Astrocyte (in vitro differentiated cells and primary cell): ENCODE data around the gene USP9X. TPM values are rescaled to one million over a fixed set of nuclear protein-coding genes. Genes with fewer than 3 reads are reported as not detected.
"Not testable (repeated sequence)": the region's sequence is repeated elsewhere in the genome, so short reads cannot be mapped to it uniquely, and the experiment has no call there.

Experiments used
- DNase-seq: peaks from one replicate; pipeline ENCODE4 v3.0.0-alpha.2; 2010; ENCODE audit warnings: low read depth
- FAIRE-seq: peaks from 2 replicates; lab custom pipeline; 2011; peaks lifted over from hg19 to GRCh38; lab: Jason Lieb, UNC
- H2AFZ ChIP-seq: 2 replicates; pipeline ENCODE4 v1.6.0; 2012; ENCODE audit warnings: low read depth, low read length, inconsistent platforms
- H3K27ac ChIP-seq: 2 replicates; pipeline ENCODE4 v1.5.1; 2011; ENCODE audit warnings: low read depth, low read length, inconsistent platforms
- H3K27me3 ChIP-seq: 2 replicates; pipeline ENCODE4 v1.6.0; 2011; ENCODE audit warnings: low read length, inconsistent platforms; ENCODE audit not compliant: insufficient read depth
- H3K36me3 ChIP-seq: 2 replicates; pipeline ENCODE4 v1.5.1; 2011; ENCODE audit warnings: low read length, inconsistent platforms; ENCODE audit not compliant: insufficient read depth
- H3K4me1 ChIP-seq: 2 replicates; pipeline ENCODE4 v1.5.1; 2011; ENCODE audit warnings: low read length, inconsistent platforms; ENCODE audit not compliant: insufficient read depth
- H3K4me2 ChIP-seq: 2 replicates; pipeline ENCODE4 v1.6.0; 2012; ENCODE audit warnings: low read length, inconsistent platforms
- H3K4me3 ChIP-seq: 2 replicates; pipeline ENCODE4 v1.5.1; 2011; ENCODE audit warnings: low read depth, mild to moderate bottlenecking, low read length, inconsistent platforms; ENCODE audit not compliant: insufficient read depth
- H3K79me2 ChIP-seq: 2 replicates; pipeline ENCODE4 v1.6.0; 2012; ENCODE audit warnings: mild to moderate bottlenecking, low read length, inconsistent platforms; ENCODE audit not compliant: insufficient read depth
- H3K9ac ChIP-seq: 2 replicates; pipeline ENCODE4 v1.6.0; 2012; ENCODE audit warnings: mild to moderate bottlenecking, low read length, inconsistent platforms
- H3K9me3 ChIP-seq: 2 replicates; pipeline ENCODE4 v1.5.1; 2012; ENCODE audit warnings: low read depth, mild to moderate bottlenecking, low read length, inconsistent platforms; ENCODE audit not compliant: insufficient read depth
- H4K20me1 ChIP-seq: 2 replicates; pipeline ENCODE4 v1.6.0; 2012; ENCODE audit warnings: low read length, inconsistent platforms; ENCODE audit not compliant: insufficient read depth
- H3K27ac Mint-ChIP-seq: one replicate; pipeline ENCODE4 v1.8.0; 2021; ENCODE audit warnings: mild to moderate bottlenecking, mixed read lengths; ENCODE audit not compliant: unreplicated experiment
- H3K27me3 Mint-ChIP-seq: one replicate; pipeline ENCODE4 v1.8.0; 2021; ENCODE audit warnings: low read depth, mixed read lengths; ENCODE audit not compliant: unreplicated experiment
- H3K36me3 Mint-ChIP-seq: one replicate; pipeline ENCODE4 v1.8.0; 2021; ENCODE audit warnings: low read depth, mixed read lengths; ENCODE audit not compliant: unreplicated experiment
- H3K4me1 Mint-ChIP-seq: one replicate; pipeline ENCODE4 v1.8.0; 2021; ENCODE audit warnings: low read depth, mixed read lengths; ENCODE audit not compliant: unreplicated experiment
- H3K4me3 Mint-ChIP-seq: one replicate; pipeline ENCODE4 v1.8.0; 2021; ENCODE audit warnings: mild to moderate bottlenecking, moderate library complexity, mixed read lengths; ENCODE audit not compliant: unreplicated experiment
- H3K9me3 Mint-ChIP-seq: one replicate; pipeline ENCODE4 v1.8.0; 2021; ENCODE audit warnings: mild to moderate bottlenecking, mixed read lengths; ENCODE audit not compliant: unreplicated experiment
- CTCF ChIP-seq: IDR thresholded peaks from 2 replicates; pipeline ENCODE4 v1.5.1; 2011; ENCODE audit warnings: low read depth, mild to moderate bottlenecking, inconsistent platforms, low read length, moderate library complexity; ENCODE audit not compliant: insufficient read depth
- EZH2 ChIP-seq: IDR thresholded peaks from 2 replicates; pipeline ENCODE4 v1.6.1; 2012; ENCODE audit warnings: mild to moderate bottlenecking, low read length, inconsistent platforms; ENCODE audit not compliant: insufficient read depth
- total RNA-seq: library from RNA; stranded (reverse); gene quantifications from 2 replicates; pipeline ENCODE4 v1.2.1, GENCODE V29; 2021

The USP9X gene
- total RNA-seq, 1 donor from 2014 or later, result 112 TPM

GRCh38 chrX:41100200-41100599, 15.0 kb downstream of the USP9X start:
- Mint-ChIP-seq H3K9me3 (no peaks in the 10 kb centered on the region), H3K4me3 (no peak overlapping the region), H3K27me3 (no peaks in the 10 kb centered on the region), H3K4me1 (peaks cover 21% of the 10 kb centered on the region), H3K36me3 (no peaks in the 10 kb centered on the region), H3K27ac (no peak overlapping the region)
- Histone ChIP-seq H3K4me3 (no peak overlapping the region), H3K9me3 (no peaks in the 10 kb centered on the region), H3K9ac (no peak overlapping the region), H3K27ac (no peak overlapping the region), H3K27me3 (no peaks in the 10 kb centered on the region), H3K79me2 (peaks cover 100% of the 10 kb centered on the region), H3K36me3 (no peaks in the 10 kb centered on the region), H3K4me2 (no peak overlapping the region), H4K20me1 (peaks cover 80% of the 10 kb centered on the region), H3K4me1 (no peaks in the 10 kb centered on the region), H2AFZ (no peak overlapping the region)
- FAIRE-seq (no peak), DNase-seq (no peak)
- TF ChIP-seq CTCF, result no peak
- TF ChIP-seq EZH2, result no peak

GRCh38 chrX:41100819-41101218, 15.6 kb downstream of the USP9X start:
- Histone ChIP-seq H3K9me3 (no peaks in the 10 kb centered on the region), H3K9ac (no peak overlapping the region), H3K79me2 (peaks cover 100% of the 10 kb centered on the region), H3K27ac (no peak overlapping the region), H4K20me1 (peaks cover 80% of the 10 kb centered on the region), H3K4me3 (no peak overlapping the region), H3K4me2 (no peak overlapping the region), H3K36me3 (no peaks in the 10 kb centered on the region), H3K4me1 (no peaks in the 10 kb centered on the region), H2AFZ (no peak overlapping the region), H3K27me3 (no peaks in the 10 kb centered on the region)
- TF ChIP-seq EZH2, result no peak
- Mint-ChIP-seq H3K4me3 (no peak overlapping the region), H3K36me3 (no peaks in the 10 kb centered on the region), H3K9me3 (no peaks in the 10 kb centered on the region), H3K27me3 (no peaks in the 10 kb centered on the region), H3K4me1 (peaks cover 20% of the 10 kb centered on the region), H3K27ac (no peak overlapping the region)
- DNase-seq (no peak), FAIRE-seq (no peak)

- Histone ChIP-seq H3K9me3 (no peaks in the 10 kb centered on the region), H3K9ac (no peak overlapping the region), H2AFZ (no peak overlapping the region), H3K36me3 (no peaks in the 10 kb centered on the region), H3K4me2 (no peak overlapping the region), H3K4me1 (peaks cover 14% of the 10 kb centered on the region), H3K27ac (no peak overlapping the region), H3K79me2 (peaks cover 99% of the 10 kb centered on the region), H4K20me1 (peaks cover 75% of the 10 kb centered on the region), H3K27me3 (no peaks in the 10 kb centered on the region), H3K4me3 (no peak overlapping the region)
- no peaks in the 10 kb centered on the region for H3K36me3 Mint-ChIP-seq
- H3K9me3 Mint-ChIP-seq, result no peaks in the 10 kb centered on the region
- no peaks in the 10 kb centered on the region for H3K27me3 Mint-ChIP-seq
- H3K27ac Mint-ChIP-seq, result no peak overlapping the region
- DNase-seq (no peak), FAIRE-seq (no peak)
- TF ChIP-seq EZH2, result no peak
- TF ChIP-seq CTCF, result no peak
- peaks cover 30% of the 10 kb centered on the region for H3K4me1 Mint-ChIP-seq
- no peak overlapping the region for H3K4me3 Mint-ChIP-seq
These were observed 19.8 kb downstream of the USP9X start for GRCh38 chrX:41105005-41105404.

GRCh38 chrX:41106257-41106656, 21.0 kb downstream of the USP9X start:
- H3K27me3 ChIP-seq, H3K9ac ChIP-seq, FAIRE-seq, H3K9me3 ChIP-seq, H3K36me3 ChIP-seq, H2AFZ ChIP-seq, H3K4me3 ChIP-seq, H3K4me2 ChIP-seq, H3K9me3 Mint-ChIP-seq, H3K27me3 Mint-ChIP-seq, H3K27ac ChIP-seq, H3K36me3 Mint-ChIP-seq, H3K4me3 Mint-ChIP-seq, DNase-seq, H3K27ac Mint-ChIP-seq: not testable (repeated sequence)
- H3K79me2 ChIP-seq, result peaks cover 99% of the 10 kb centered on the region
- peaks cover 27% of the 10 kb centered on the region for H3K4me1 ChIP-seq
- H3K4me1 Mint-ChIP-seq, result peaks cover 40% of the 10 kb centered on the region
- peaks cover 83% of the 10 kb centered on the region for H4K20me1 ChIP-seq
